GM19238 (cell line): ENCODE results near the gene DCAF15.
A peak's percentile ranks its signal among the peaks of the same experiment; 100 is the strongest.
"Not testable (repeated sequence)": the region's sequence is repeated elsewhere in the genome, so short reads cannot be mapped to it uniquely, and the experiment has no call there.

Experiments
- DNase-seq: peaks from one replicate; pipeline ENCODE4 v3.0.0; 2011; ENCODE audit warnings: low spot score; ENCODE audit not compliant: insufficient read length

Gene DCAF15

GRCh38 chr19:13952154-13952930 lies at the start of gene DCAF15:
TSS of gene DCAF15 (plus strand) at chr19:13952509. CDS start at chr19:13952513, 4 bp downstream.
- peak; percentile 100 for DNase-seq

GRCh38 chr19:13902993-13903555 lies 49.2 kb upstream of the DCAF15 start:
- DNase-seq = no peak

- DNase-seq = peak; percentile 99
Observed at GRCh38 chr19:13905634-13906520, 46.4 kb upstream of the DCAF15 start, which contains the start of the genes BRME1 and CC2D1A. TSS of gene BRME1 (minus strand) at chr19:13906117. CDS start at chr19:13904892, 1,225 bp downstream. TSS of gene CC2D1A (plus strand) at chr19:13906201. CDS start at chr19:13906442, 241 bp downstream.

GRCh38 chr19:13906521-13906904 lies 45.8 kb upstream of the DCAF15 start:
- DNase-seq = no peak

- DNase-seq = no peak
Observed at GRCh38 chr19:13906910-13907309, 45.4 kb upstream of the DCAF15 start.

GRCh38 chr19:13908674-13909073 lies 43.6 kb upstream of the DCAF15 start:
- DNase-seq = no peak

GRCh38 chr19:13909430-13909829 lies 42.9 kb upstream of the DCAF15 start:
- DNase-seq = no peak

- DNase-seq = no peak
Observed at GRCh38 chr19:13913352-13913751, 39.0 kb upstream of the DCAF15 start.

GRCh38 chr19:13914777-13915176 lies 37.5 kb upstream of the DCAF15 start:
- DNase-seq = no peak

GRCh38 chr19:13917888-13918406 lies 34.4 kb upstream of the DCAF15 start:
- DNase-seq = no peak

GRCh38 chr19:13918726-13919411 lies 33.4 kb upstream of the DCAF15 start:
- DNase-seq = no peak

GRCh38 chr19:13920524-13920923 lies 31.8 kb upstream of the DCAF15 start:
- DNase-seq = no peak

GRCh38 chr19:13920940-13921747 lies 31.2 kb upstream of the DCAF15 start:
- peak; percentile 48 for DNase-seq

- DNase-seq = not testable (repeated sequence)
Observed at GRCh38 chr19:13922118-13922517, 30.2 kb upstream of the DCAF15 start.

GRCh38 chr19:13923194-13923987 lies 28.9 kb upstream of the DCAF15 start:
- no peak for DNase-seq

GRCh38 chr19:13926010-13926409 lies 26.3 kb upstream of the DCAF15 start:
- no peak for DNase-seq

GRCh38 chr19:13926715-13927114 lies 25.6 kb upstream of the DCAF15 start:
- DNase-seq = no peak

GRCh38 chr19:13929340-13929739 lies 23.0 kb upstream of the DCAF15 start:
- DNase-seq = no peak

GRCh38 chr19:13929956-13930355 lies 22.4 kb upstream of the DCAF15 start:
- DNase-seq = no peak
